Activated CD4-positive, alpha-beta T cell treated with anti-CD3 and anti-CD28 coated beads, Interleukin-2, amount 50 U/mL, for 4 hours (primary cell): ENCODE results near the gene GATA6.

ENCODE experiments used
- DNase-seq, 2 experiments: peaks; one replicate each; pipeline ENCODE4 v3.0.0-alpha.2; 2020

Gene GATA6

GRCh38 chr18:22167091-22167470 is 2.3 kb upstream of the GATA6 start:
- DNase-seq, result no peak

GRCh38 chr18:22167471-22168241 is 1.7 kb upstream of the GATA6 start:
- DNase-seq, result no peak

GRCh38 chr18:22168360-22168921 is 948 bp upstream of the GATA6 start:
- no peak for DNase-seq

- no peak for DNase-seq
These were observed 566 bp downstream of the GATA6 start for GRCh38 chr18:22169889-22170420.

GRCh38 chr18:22170421-22171257 is 1.2 kb downstream of the GATA6 start:
- no peak for DNase-seq

GRCh38 chr18:22171258-22172119 is 2.1 kb downstream of the GATA6 start:
- no peak for DNase-seq

GRCh38 chr18:22172120-22172582 is 2.8 kb downstream of the GATA6 start:
- no peak for DNase-seq

GRCh38 chr18:22172594-22173049 is 3.2 kb downstream of the GATA6 start:
- DNase-seq, result no peak

- DNase-seq, result no peak
These were observed 4.0 kb downstream of the GATA6 start for GRCh38 chr18:22173221-22173927.

GRCh38 chr18:22173928-22174301 is 4.5 kb downstream of the GATA6 start:
- no peak for DNase-seq

- DNase-seq, result no peak
These were observed 5.2 kb downstream of the GATA6 start for GRCh38 chr18:22174341-22175145.

- no peak for DNase-seq
These were observed 6.0 kb downstream of the GATA6 start for GRCh38 chr18:22175346-22175745.

- DNase-seq, result no peak
These were observed 7.3 kb downstream of the GATA6 start for GRCh38 chr18:22176420-22177326.

GRCh38 chr18:22177327-22177871 is 8.0 kb downstream of the GATA6 start:
- no peak for DNase-seq

GRCh38 chr18:22179174-22179573 is 9.8 kb downstream of the GATA6 start:
- DNase-seq, result no peak

GRCh38 chr18:22179631-22180030 is 10.2 kb downstream of the GATA6 start:
- DNase-seq, result no peak

- DNase-seq, result no peak
These were observed 11.3 kb downstream of the GATA6 start for GRCh38 chr18:22180722-22181121.

GRCh38 chr18:22182884-22183697 is 13.7 kb downstream of the GATA6 start:
- no peak for DNase-seq
